Measurements from ENCODE around the gene DYNLL2.
"Not testable (repeated sequence)": the region's sequence is repeated elsewhere in the genome, so short reads cannot be mapped to it uniquely, and the experiment has no call there.

DYNLL2 gene

GRCh38 chr17:58082870-58083490 is at the start of gene DYNLL2:
Gene DYNLL2, plus strand, starts transcription at chr17:58083419. Its CDS starts 3,672 bp downstream, at chr17:58087091.
- DNase-seq (ENCODE audit: low spot score): peak; percentile 98

DNA sequence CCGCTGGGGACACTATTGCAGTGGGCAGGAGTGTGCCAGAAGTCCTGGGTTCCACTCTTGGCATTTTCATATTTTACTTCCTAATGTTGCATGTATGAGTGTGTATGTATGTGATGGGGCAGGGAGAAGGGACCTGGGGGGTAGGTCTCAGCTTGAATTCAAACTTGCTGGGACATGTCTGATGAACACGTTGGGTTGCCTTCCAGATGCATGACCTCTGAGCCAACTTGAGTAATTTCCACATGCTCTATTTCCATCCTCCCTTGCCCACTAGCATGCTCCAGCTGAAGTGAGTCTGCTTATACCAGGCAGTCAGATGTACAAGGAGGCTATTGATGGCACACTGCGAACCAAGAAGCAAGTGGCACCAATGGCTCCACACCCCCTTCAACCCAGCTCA is 43.2 kb upstream of the DYNLL2 start:
- DNase-seq (ENCODE audit: low spot score): no peak

GRCh38 chr17:58040386-58040785 is 42.8 kb upstream of the DYNLL2 start:
- DNase-seq (ENCODE audit: low spot score): no peak

DNA sequence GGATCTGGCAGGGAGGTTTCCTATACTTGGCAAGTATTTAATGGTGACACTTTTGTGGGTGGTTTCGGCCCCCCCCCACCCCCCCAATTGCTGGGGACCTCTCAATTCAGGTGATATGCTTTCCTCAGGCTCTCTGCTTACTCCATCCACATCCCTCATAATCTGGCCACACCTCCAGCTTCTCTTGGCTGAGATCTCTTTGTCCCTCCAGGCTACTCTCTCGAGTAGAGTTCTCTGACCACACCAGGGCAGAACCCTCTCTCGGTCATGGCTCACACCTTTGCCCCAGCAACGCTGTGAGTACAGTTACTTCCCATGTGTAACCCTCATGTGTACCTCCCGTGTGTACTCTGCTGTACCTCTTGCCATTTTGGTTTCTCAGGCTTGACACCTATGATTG is 42.1 kb upstream of the DYNLL2 start:
- no peak for DNase-seq (ENCODE audit: low spot score)

DNA sequence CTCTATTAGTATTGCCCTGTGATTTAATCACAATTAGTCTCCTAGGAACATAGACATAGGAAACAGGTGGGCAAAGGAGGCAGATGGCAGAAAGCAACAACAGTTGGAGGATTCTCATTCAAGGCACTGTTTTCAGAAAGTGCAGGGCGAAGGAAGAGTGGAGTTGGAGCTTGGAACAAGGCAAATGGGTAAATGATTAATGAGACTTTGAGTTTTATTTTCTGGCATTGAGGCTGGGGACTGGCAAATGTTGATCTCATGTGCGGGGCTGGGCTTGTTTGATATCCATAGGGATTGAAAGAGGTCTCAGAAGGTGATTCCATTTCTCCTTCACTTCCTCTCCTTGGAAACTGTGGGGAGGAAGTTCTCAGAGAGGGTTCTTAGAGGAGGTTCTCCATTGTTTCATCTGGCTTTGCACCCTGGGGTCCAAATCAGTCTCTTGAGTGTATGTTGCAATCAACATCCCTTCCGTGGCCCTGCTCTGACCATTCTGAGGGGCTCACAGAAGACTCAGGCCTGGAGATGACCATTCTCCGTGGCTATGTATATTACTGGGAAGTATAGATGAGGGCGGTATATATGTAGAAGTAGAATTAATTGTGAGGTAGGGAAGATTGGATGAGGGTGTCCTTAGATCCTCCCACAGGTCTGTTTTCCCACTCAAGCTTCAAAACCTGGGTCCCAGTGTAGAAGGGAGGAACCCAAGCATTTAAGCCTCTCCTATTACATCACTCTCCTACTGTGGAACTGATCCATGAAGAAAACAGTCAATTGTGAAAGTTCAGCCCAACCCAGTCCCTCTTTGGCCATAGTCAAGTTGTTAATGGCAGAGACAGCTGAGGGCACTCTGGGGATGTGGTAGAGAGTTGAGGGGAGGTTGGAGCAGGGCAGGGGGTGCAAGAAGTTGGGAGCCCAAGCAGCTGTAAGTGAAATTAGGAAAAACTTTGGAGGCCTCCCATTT is 39.7 kb upstream of the DYNLL2 start:
- no peak for DNase-seq (ENCODE audit: low spot score)

- DNase-seq (ENCODE audit: low spot score): not testable (repeated sequence)
Observed at GRCh38 chr17:58044256-58044655, 39.0 kb upstream of the DYNLL2 start.

- DNase-seq (ENCODE audit: low spot score): peak; percentile 55
Observed at GRCh38 chr17:58046239-58047094, 36.8 kb upstream of the DYNLL2 start.

- peak; percentile 45 for DNase-seq (ENCODE audit: low spot score)
Observed at GRCh38 chr17:58047376-58048150, 35.7 kb upstream of the DYNLL2 start.

- DNase-seq (ENCODE audit: low spot score): no peak
Observed at GRCh38 chr17:58049533-58049932, 33.7 kb upstream of the DYNLL2 start.

GRCh38 chr17:58050966-58051365 is 32.3 kb upstream of the DYNLL2 start:
- DNase-seq (ENCODE audit: low spot score): no peak

- DNase-seq (ENCODE audit: low spot score): no peak
Observed at GRCh38 chr17:58051468-58051867, 31.8 kb upstream of the DYNLL2 start.

GRCh38 chr17:58052407-58052806 is 30.8 kb upstream of the DYNLL2 start:
- no peak for DNase-seq (ENCODE audit: low spot score)

- DNase-seq (ENCODE audit: low spot score): no peak
Observed at GRCh38 chr17:58052945-58053715, 30.1 kb upstream of the DYNLL2 start.

GRCh38 chr17:58054641-58055040 is 28.6 kb upstream of the DYNLL2 start:
- DNase-seq (ENCODE audit: low spot score): no peak

- DNase-seq (ENCODE audit: low spot score): no peak
Observed at GRCh38 chr17:58056476-58056875, 26.7 kb upstream of the DYNLL2 start.

DNA sequence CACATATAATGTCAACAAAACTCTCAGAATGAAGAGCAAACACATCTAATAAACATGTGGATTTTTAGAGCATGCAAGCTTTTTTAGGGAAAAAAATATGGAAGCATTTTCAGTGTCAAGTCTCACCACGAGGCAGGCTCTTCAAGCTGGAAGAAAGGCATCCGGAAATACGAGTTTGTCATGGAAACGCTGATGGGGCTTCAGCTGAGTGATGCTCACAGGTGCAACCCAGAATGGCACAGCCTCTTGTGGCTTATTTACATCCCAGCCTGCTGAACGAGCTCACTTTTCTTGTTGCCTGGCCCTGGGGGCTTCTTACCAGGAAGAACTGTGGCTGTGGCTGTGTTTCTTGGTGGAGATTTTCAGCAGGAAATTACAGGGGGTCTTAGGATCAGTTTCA is 24.1 kb upstream of the DYNLL2 start:
- DNase-seq (ENCODE audit: low spot score): no peak

- no peak for DNase-seq (ENCODE audit: low spot score)
Observed at GRCh38 chr17:58060596-58061191, 22.5 kb upstream of the DYNLL2 start.

GRCh38 chr17:58061672-58062071 is 21.5 kb upstream of the DYNLL2 start:
- DNase-seq (ENCODE audit: low spot score): no peak

DNA sequence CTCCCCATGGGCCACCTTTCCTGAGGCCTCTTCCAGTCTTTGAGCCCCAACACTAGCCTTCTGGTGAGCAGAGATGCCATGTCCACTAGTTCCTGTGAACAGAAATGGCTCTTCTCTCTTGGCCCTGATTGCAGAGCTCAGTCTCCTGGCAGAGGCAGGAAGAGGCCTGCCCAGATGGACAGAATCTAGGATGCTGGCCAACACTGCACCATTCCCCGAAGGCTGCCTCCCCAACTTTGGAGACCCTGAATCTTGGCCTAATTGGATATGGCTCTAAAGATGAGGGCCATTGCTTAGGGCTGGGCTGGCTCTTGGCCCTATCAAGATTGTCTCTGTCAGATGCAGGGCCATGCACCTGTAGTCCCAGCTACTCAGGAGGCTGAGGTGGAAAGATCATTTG is 18.0 kb upstream of the DYNLL2 start:
- no peak for DNase-seq (ENCODE audit: low spot score)

GRCh38 chr17:58066401-58066800 is 16.8 kb upstream of the DYNLL2 start:
- DNase-seq (ENCODE audit: low spot score): no peak

All from AG20443 (cell line).